Choroid plexus epithelial cell (primary cell): ENCODE measurements around the gene HNMT.

Source experiments
- DNase-seq: peaks from one replicate; pipeline ENCODE4 v3.0.0-alpha.2; 2010; ENCODE audit warnings: low read depth
- H3K4me3 ChIP-seq: 2 replicates; pipeline ENCODE4 v1.5.1; 2011; ENCODE audit warnings: low read depth, mild to moderate bottlenecking, control low read depth, low read length, moderate library complexity
- CTCF ChIP-seq: conservative IDR thresholded peaks from 2 replicates; pipeline ENCODE4 v1.5.1; 2011; ENCODE audit warnings: low read depth, mild to moderate bottlenecking, control low read depth, inconsistent platforms, low read length, moderate library complexity

The HNMT gene

GRCh38 chr2:138017824-138018223 lies 53.6 kb downstream of the HNMT start:
- DNase-seq, result no peak
- H3K4me3 ChIP-seq, result no peak overlapping the region
- TF ChIP-seq CTCF, result no peak

- no peak overlapping the region for H3K4me3 ChIP-seq
Observed at GRCh38 chr2:138018866-138019688, 54.8 kb downstream of the HNMT start.

GRCh38 chr2:138020432-138020831 lies 56.2 kb downstream of the HNMT start:
- no peak for DNase-seq
- H3K4me3 ChIP-seq, result no peak overlapping the region
- peak; percentile 4 for TF ChIP-seq CTCF

More at GRCh38 chr2:138018866-138019688, 54.8 kb downstream of the HNMT start:
- DNase-seq, result no peak
- no peak for TF ChIP-seq CTCF

- no peak for DNase-seq
- no peak overlapping the region for H3K4me3 ChIP-seq
- TF ChIP-seq CTCF, result no peak
Observed at GRCh38 chr2:138021154-138021553, 56.9 kb downstream of the HNMT start.

- H3K4me3 ChIP-seq, result no peak overlapping the region
- no peak for TF ChIP-seq CTCF
- DNase-seq, result no peak
Observed at GRCh38 chr2:138023298-138023697, 59.0 kb downstream of the HNMT start.

- no peak overlapping the region for H3K4me3 ChIP-seq
- no peak for TF ChIP-seq CTCF
- DNase-seq, result no peak
Observed at GRCh38 chr2:138023976-138024375, 59.7 kb downstream of the HNMT start.
